ENCODE data around the gene RCAN1.

RCAN1 gene

DNA sequence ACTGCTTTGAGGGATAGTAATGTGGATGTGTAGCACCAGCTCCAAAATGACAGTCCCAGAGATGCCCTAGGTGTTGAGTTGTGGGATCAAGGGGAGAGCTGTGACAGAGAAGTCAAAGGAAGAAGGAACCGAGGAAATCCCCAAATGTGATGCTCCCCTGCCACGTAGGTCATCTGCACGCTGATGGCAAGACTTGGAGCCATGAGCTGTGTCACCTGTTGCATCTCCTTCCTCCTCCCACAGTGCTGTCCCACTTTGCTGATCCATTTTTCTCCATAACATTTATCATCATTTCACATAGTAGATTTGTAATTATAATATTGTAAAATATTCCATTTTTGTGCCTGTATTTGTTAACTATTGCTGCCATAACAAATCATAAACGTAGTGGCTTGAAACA lies 17.6 kb upstream of the RCAN1 start:
- Mint-ChIP-seq H3K27me3 (no peaks in the 10 kb centered on the region), H3K4me1 (no peaks in the 10 kb centered on the region), H3K4me3 (no peak overlapping the region), H3K9me3 (no peaks in the 10 kb centered on the region), H3K27ac (no peak overlapping the region), H3K36me3 (no peaks in the 10 kb centered on the region)

GRCh38 chr21:34630536-34631143 lies 15.7 kb upstream of the RCAN1 start:
- Mint-ChIP-seq H3K9me3 (no peaks in the 10 kb centered on the region), H3K4me1 (no peaks in the 10 kb centered on the region), H3K4me3 (no peak overlapping the region), H3K36me3 (no peaks in the 10 kb centered on the region), H3K27ac (no peak overlapping the region), H3K27me3 (peaks cover 2% of the 10 kb centered on the region)

DNA sequence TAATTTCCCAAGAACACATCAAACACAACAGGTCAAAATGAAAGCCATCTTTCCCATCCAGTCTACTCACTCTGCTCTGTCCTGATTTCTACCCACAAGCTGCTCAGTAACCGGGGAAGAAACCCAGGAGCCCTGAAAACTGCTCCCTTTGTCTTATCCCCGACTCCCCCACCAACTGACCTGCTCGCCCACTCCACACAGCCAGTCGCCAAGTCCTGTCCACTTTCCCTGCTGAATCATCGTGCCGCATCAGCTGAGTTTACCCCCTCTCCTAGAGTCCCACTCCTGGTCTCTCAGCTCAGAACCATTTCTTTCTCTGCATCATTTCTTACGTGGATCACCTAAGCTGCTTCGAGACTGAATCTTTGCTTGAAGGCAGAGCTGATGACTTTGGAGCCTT lies 11.2 kb upstream of the RCAN1 start:
- H3K36me3 Mint-ChIP-seq, result no peaks in the 10 kb centered on the region
- no peak overlapping the region for H3K27ac Mint-ChIP-seq
- no peaks in the 10 kb centered on the region for H3K4me1 Mint-ChIP-seq
- peaks cover 12% of the 10 kb centered on the region for H3K27me3 Mint-ChIP-seq
- no peaks in the 10 kb centered on the region for H3K9me3 Mint-ChIP-seq
- no peak overlapping the region for H3K4me3 Mint-ChIP-seq

DNA sequence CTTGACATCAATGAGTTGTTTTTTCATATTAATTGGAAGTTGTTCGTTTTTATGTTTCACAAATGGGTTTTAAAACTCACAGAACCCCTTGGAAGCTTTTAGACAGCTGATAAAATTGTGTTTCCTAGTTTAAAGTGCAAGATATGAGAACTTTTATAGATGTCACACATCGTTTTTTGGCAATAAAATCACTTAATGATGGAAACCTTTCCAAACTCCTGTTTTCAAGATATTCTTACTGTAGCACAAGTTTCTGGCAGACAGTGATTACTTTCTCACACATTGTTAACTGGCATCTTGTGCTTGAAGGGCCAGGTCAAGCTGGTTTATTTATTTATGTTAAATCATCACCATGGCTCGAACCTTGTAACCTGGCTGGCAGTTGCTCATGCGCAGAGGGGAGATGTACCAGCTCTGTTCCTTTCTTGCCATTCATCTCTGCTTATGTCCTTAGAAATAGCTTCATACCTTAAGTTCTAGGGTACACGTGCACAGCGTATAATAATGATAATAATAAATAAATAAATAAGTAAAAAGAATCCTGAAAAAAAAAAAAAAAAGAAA lies 10.2 kb upstream of the RCAN1 start:
- Mint-ChIP-seq H3K9me3 (no peaks in the 10 kb centered on the region), H3K27me3 (peaks cover 12% of the 10 kb centered on the region)

DNA sequence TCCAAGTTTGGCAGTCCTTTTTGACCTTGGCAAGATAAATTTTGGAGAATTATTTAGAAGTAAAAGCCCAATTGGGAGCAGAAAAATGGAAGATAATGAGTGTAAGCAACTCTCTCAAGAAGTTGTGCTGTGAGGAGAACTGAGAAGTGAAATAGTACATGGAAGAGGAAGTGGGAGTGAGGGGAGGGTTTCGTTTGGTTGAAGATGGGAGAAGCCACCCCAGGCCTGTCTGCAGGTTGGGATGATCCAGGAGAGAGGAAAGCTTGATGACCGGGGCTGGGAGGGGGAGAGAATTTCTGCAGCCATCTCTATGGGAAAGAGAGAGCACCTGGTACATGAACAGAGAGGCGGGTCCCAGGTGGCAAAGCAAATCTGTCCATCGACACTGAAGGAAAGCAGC lies 8.6 kb upstream of the RCAN1 start:
- H3K27me3 Mint-ChIP-seq, result peaks cover 13% of the 10 kb centered on the region
- no peak overlapping the region for H3K27ac Mint-ChIP-seq
- H3K4me1 Mint-ChIP-seq, result no peaks in the 10 kb centered on the region
- no peaks in the 10 kb centered on the region for H3K36me3 Mint-ChIP-seq
- no peaks in the 10 kb centered on the region for H3K9me3 Mint-ChIP-seq
- H3K4me3 Mint-ChIP-seq, result no peak overlapping the region

More for the DNA sequence above, 10.2 kb upstream of the RCAN1 start:
- no peak overlapping the region for H3K4me3 Mint-ChIP-seq
- no peak overlapping the region for H3K27ac Mint-ChIP-seq
- H3K4me1 Mint-ChIP-seq, result no peaks in the 10 kb centered on the region
- no peaks in the 10 kb centered on the region for H3K36me3 Mint-ChIP-seq

DNA sequence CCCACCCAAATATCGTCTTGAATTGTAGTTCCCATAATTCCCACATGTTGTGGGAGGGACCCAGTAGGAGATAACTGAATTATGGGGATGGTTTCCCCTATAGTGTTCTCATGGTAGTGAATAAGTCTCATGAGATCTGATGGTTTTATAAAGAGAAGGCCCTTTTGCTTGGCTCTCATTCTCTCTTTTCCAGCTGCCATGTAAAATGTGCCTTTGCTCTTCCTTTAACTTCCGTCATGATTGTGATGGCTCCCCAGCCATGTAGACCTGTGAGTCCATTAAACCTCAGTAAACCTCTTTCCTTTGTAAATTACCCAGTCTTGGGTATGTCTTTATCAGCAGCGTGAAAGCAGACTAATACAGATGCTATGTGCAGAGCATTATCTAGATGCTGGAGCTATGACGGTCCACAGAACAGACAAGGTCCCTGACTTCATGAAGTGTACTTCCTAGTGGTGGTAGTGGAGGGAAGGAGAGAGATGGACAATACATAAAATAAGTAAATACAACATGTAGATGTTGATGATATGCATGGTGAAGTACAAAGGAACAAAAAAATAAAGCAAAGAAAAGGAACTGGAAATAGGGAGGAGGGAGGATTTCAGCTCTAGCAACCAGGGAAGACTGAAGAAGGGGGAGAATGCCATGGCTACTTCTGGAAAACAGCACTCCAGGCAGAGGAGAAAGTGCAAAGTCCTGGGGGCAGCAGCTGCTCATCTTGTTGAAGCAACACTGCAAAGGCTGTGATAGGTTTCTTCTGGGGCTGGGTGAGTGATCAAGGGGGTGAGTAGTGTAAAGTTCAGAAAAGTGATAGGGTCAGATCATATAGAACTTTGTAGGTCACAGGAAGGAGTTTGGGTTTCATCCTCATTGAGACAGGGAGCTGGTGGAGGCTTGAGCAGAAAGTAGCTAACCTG lies 6.8 kb upstream of the RCAN1 start:
- H3K36me3 Mint-ChIP-seq, result no peaks in the 10 kb centered on the region
- no peak overlapping the region for H3K4me3 Mint-ChIP-seq
- no peaks in the 10 kb centered on the region for H3K4me1 Mint-ChIP-seq
- no peak overlapping the region for H3K27ac Mint-ChIP-seq
- H3K27me3 Mint-ChIP-seq, result peaks cover 13% of the 10 kb centered on the region
- H3K9me3 Mint-ChIP-seq, result no peaks in the 10 kb centered on the region

- Mint-ChIP-seq H3K4me3 (no peak overlapping the region), H3K27ac (no peak overlapping the region), H3K9me3 (no peaks in the 10 kb centered on the region), H3K36me3 (no peaks in the 10 kb centered on the region), H3K4me1 (peaks cover 6% of the 10 kb centered on the region), H3K27me3 (peaks cover 11% of the 10 kb centered on the region)
Measured at GRCh38 chr21:34619841-34620665, 5.1 kb upstream of the RCAN1 start.

DNA sequence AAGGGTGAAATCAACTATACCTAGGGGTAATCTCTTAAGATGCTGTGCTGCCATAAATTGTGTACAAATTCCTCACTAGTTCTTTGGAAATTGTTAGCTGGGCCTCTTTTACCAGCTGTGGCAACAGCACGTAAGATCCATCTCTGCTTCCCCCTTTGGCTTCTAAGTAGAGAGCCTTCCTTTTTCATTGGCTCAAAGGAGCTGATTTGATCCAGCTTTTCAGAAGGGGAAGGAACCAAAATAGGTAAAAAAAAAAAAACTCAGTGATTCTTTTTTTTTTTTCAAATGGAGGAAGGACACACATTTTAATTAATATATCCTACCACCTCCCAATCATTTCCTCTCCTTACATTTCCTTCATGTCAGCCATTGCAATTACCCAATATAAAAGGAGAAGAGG lies 4.0 kb upstream of the RCAN1 start:
- Mint-ChIP-seq H3K36me3 (no peaks in the 10 kb centered on the region), H3K9me3 (no peaks in the 10 kb centered on the region), H3K27me3 (peaks cover 11% of the 10 kb centered on the region), H3K4me1 (peaks cover 8% of the 10 kb centered on the region), H3K4me3 (no peak overlapping the region), H3K27ac (no peak overlapping the region)

DNA sequence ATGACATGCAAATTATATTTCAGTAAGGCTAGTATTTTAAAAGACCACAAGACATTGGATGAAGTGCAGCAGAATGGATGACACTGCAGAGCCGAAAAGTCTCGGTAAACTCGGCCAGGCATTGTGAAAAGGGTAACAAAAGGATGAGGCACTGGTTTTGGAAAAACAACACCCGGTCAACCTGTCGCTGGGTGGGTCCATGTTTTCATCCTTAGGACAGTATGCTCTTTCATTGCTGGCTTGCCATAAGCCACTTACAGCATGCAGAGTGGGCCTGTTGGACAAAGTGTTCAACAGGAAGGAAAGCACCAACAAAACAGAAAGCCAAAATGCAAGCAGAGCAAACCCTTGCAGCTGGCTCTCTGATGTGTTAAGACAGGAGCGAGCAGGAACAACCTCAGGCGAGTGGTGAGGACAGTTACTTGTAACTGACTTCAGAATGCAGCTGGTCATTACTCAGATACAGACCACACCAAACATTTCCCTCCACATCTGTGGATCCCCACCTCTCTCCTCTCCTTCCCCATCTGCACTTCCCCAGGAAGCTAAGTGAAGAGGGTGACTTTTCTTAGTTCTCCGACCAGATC lies 2.9 kb upstream of the RCAN1 start:
- Mint-ChIP-seq H3K27me3 (peaks cover 4% of the 10 kb centered on the region), H3K4me1 (peaks cover 17% of the 10 kb centered on the region), H3K4me3 (no peak overlapping the region), H3K27ac (no peak overlapping the region), H3K9me3 (no peaks in the 10 kb centered on the region), H3K36me3 (no peaks in the 10 kb centered on the region)

GRCh38 chr21:34615487-34615814 lies 538 bp upstream of the RCAN1 start:
- Mint-ChIP-seq H3K4me3 (peak overlapping the region; percentile 90), H3K9me3 (no peaks in the 10 kb centered on the region), H3K4me1 (peaks cover 27% of the 10 kb centered on the region), H3K36me3 (no peaks in the 10 kb centered on the region), H3K27me3 (peaks cover 1% of the 10 kb centered on the region), H3K27ac (peak overlapping the region; percentile 96)

- H3K9me3 Mint-ChIP-seq, result no peaks in the 10 kb centered on the region
- H3K27me3 Mint-ChIP-seq, result no peaks in the 10 kb centered on the region
- no peaks in the 10 kb centered on the region for H3K36me3 Mint-ChIP-seq
- peaks cover 27% of the 10 kb centered on the region for H3K4me1 Mint-ChIP-seq
- peak overlapping the region; percentile 41 for H3K27ac Mint-ChIP-seq
- H3K4me3 Mint-ChIP-seq, result peak overlapping the region; percentile 89
Measured at GRCh38 chr21:34613679-34614627, 960 bp downstream of the RCAN1 start.

DNA sequence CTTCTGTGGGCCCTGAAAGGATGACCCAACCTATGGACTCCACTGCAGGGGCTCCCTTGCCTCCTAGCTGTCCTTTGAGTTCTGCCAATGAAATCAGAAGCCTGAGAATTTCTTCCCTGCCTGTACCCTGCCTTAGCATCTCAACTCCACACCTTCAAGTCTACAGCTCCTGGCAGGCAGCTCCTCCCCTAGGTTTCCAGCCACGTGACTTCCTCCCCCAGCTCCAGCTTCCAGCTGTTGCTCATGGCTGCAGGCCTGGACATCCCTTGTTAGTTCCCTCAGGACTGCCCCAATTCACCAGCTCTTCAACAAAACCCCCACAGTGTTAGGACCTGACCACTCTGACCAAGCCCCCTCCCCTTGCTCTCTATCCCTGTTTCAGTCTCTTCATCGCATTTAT lies 2.4 kb downstream of the RCAN1 start:
- Mint-ChIP-seq H3K9me3 (no peaks in the 10 kb centered on the region), H3K4me1 (peaks cover 27% of the 10 kb centered on the region), H3K4me3 (peak overlapping the region; percentile 34), H3K27ac (no peak overlapping the region), H3K27me3 (no peaks in the 10 kb centered on the region), H3K36me3 (no peaks in the 10 kb centered on the region)

DNA sequence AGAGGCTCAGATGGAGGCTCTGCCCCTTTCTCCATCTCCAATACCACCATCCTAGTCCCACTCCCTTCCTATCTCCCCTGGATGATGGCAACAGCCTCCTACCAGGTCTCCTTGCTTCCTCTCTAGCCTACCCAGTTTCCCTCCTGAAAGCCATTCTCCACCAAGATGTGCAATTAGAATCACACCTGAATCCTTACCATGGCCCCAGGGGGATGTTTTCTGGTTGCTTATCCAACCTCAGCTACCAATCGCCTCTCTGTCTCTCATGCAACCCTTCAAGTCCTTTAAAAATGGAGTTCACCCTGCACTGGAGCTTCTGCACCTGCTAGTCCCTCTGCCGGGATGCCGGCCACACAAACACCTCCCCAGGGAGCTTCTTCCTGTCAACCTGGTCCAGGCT lies 2.9 kb downstream of the RCAN1 start:
- H3K9me3 Mint-ChIP-seq, result no peaks in the 10 kb centered on the region
- H3K4me3 Mint-ChIP-seq, result peak overlapping the region; percentile 21
- H3K36me3 Mint-ChIP-seq, result no peaks in the 10 kb centered on the region
- no peaks in the 10 kb centered on the region for H3K27me3 Mint-ChIP-seq
- H3K4me1 Mint-ChIP-seq, result peaks cover 27% of the 10 kb centered on the region
- no peak overlapping the region for H3K27ac Mint-ChIP-seq

DNA sequence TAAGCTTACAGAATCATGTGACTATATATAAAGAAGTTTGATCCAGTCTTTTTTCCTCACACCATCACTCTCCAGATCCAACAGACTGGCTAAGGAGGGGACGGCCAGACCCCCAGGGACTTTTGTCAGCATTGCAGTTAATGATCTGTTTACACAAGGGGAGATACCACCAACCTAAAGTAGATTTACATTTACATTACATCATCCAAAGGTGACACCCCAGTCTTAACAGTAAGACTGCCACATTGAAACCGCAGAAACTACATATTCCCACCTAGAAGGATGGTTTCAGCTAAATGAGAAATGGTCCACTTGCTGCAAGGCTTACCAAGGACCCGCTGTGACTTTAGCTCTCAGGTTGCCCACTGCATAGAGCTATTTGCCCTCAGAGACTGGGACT lies 3.4 kb downstream of the RCAN1 start:
- Mint-ChIP-seq H3K9me3 (no peaks in the 10 kb centered on the region), H3K36me3 (no peaks in the 10 kb centered on the region), H3K27me3 (no peaks in the 10 kb centered on the region), H3K27ac (no peak overlapping the region), H3K4me1 (peaks cover 27% of the 10 kb centered on the region), H3K4me3 (no peak overlapping the region)
